ENCODE data around the gene DLG5.

Gene DLG5

DNA sequence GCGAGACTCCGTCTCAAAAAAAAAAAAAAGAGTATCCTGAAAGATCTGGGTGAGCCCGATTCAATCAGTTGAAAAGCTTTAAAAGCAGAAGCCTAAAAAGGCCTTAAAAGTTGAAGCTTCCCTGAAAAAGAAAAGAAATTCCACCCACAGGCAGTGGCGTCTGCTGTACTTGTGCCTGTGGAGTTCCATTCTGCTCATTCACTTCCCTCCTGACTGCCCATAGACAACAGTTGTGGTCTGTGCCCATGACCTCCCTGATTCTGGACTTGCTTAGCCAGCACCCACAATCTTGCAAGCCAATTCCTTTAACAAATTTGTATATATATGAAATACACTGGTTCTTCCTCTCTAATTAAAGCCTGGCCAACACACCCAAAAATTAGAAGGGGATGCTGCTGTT is 141.7 kb downstream of the DLG5 start:
- H3K27ac ChIP-seq: no peak overlapping the region
- ChIA-PET CTCF (interaction anchor here (1.2 kb wide), 1 partner anchor 619 kb away, joined by 3 read pairs; no protein-coding TSS in a partner anchor), POLR2A (ENCODE audit: low non-redundant PET) (no interaction called here)
- TF ChIP-seq, protein P1, sequence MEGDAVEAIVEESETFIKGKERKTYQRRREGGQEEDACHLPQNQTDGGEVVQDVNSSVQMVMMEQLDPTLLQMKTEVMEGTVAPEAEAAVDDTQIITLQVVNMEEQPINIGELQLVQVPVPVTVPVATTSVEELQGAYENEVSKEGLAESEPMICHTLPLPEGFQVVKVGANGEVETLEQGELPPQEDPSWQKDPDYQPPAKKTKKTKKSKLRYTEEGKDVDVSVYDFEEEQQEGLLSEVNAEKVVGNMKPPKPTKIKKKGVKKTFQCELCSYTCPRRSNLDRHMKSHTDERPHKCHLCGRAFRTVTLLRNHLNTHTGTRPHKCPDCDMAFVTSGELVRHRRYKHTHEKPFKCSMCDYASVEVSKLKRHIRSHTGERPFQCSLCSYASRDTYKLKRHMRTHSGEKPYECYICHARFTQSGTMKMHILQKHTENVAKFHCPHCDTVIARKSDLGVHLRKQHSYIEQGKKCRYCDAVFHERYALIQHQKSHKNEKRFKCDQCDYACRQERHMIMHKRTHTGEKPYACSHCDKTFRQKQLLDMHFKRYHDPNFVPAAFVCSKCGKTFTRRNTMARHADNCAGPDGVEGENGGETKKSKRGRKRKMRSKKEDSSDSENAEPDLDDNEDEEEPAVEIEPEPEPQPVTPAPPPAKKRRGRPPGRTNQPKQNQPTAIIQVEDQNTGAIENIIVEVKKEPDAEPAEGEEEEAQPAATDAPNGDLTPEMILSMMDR (conservative IDR thresholded peaks at IDR 0.05; ENCODE audit: low read depth): no peak
- DNase-seq (ENCODE audit: low spot score): no peak

DNA sequence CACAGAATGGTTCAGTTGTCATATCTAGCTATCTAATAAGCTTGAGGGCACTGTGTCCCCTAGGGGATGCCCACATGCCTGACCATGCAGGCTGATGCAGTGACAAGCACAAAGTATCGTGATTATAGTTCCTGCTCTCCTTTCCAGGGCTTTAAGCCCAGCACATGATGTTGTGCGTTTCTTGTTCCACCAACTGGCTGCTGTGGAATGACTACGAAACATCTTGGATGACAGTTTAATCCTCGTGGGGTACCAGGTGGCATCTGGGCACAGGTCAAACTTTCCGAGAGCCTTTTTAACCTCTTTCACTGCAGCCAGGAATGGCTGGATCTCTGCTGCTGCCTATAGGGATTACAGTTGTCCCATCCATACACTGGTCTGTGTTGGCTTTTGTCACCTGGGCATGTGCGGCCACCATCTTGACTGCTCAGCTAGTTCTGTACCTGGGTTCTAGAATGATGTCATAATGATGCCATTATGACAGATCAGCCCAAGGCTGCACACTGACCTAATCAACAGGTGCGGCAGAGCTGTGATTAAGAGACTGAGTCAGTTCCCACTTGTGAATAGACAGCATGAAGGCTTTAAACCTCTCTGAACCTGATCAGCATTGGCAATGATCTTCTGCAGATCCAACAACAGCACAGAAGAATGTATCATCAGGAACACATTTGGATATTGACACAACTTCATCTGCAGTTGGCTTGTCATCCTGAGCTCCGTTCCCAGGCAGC is 144.1 kb downstream of the DLG5 start:
- TF ChIP-seq, protein P1 (conservative IDR thresholded peaks at IDR 0.05; ENCODE audit: low read depth): no peak
- CTCF ChIA-PET: no interaction called here

DNA sequence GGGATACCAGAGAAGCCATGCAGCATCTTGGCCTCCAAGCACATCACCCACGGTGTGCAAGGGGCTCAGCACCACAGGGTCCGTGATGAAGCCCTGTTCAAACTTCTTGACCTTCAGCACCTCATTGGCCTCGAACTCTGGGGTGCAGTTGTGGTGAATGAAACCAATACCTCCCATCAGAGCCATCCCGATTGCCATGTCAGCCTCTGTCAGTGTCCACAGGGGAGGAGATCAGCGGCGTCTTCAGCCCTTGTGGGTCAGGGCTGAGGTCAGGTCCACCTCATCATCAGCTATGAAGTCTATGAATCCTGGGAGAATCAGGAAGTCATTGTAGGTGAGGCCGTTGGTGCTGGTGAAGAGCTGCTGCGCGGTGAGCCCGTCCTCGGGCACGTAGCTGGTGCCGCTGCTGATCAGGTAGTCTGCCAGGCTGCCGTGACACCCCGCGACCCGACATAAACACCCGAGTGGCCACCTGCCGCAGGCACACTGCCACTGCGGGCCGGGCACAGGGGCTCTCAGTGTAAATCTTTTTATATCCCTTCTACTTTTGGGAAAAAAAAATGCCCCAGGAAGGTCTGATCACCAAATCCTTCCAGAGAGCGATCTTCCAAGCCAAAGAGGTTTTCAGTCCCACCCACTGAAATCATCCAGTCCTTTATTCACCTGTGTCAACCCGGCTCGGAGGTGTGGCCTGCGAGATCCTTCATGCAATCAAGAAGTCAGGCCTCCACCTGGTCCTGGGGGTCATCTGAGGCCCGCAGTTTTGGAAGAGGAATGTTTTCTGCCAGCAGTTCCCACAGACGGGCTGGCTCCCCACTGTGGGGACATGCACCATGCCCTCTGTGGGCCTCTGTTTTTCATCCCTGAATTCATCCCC is 144.9 kb downstream of the DLG5 start:
- POLR2A ChIA-PET (ENCODE audit: low non-redundant PET): no interaction called here
- DNase-seq (ENCODE audit: low spot score): no peak
- TF ChIP-seq, protein P1 (conservative IDR thresholded peaks at IDR 0.05; ENCODE audit: low read depth): no peak
- H3K27ac ChIP-seq: no peak overlapping the region
- CTCF ChIA-PET: no interaction called here

More for the DNA sequence above, 144.1 kb downstream of the DLG5 start:
- POLR2A ChIA-PET (ENCODE audit: low non-redundant PET): no interaction called here
- DNase-seq (ENCODE audit: low spot score): no peak
- H3K27ac ChIP-seq: no peak overlapping the region

DNA sequence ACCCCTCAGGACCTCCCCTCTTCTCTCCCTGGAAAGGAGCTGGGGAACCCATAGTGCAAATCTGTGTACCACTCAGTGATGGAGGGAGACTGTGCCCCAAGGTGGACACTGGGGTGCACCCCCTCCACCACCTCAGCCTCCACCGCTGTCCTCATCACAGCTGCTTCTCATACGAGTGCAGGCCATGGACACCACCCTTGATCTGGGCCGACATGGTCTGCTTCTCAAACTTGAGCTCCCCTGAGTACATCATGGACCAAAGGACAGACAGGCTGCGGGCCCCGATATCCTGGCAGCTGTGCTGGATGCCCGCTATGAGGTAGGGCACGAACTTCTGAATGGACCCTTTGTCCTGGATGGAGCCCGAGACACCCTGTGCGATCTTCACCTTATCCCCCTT is 146.4 kb downstream of the DLG5 start:
- no peak overlapping the region for H3K27ac ChIP-seq
- POLR2A ChIA-PET (ENCODE audit: low non-redundant PET): no interaction called here
- DNase-seq (ENCODE audit: low spot score): no peak
- TF ChIP-seq, protein P1 (conservative IDR thresholded peaks at IDR 0.05; ENCODE audit: low read depth): no peak
- CTCF ChIA-PET: no interaction called here

DNA sequence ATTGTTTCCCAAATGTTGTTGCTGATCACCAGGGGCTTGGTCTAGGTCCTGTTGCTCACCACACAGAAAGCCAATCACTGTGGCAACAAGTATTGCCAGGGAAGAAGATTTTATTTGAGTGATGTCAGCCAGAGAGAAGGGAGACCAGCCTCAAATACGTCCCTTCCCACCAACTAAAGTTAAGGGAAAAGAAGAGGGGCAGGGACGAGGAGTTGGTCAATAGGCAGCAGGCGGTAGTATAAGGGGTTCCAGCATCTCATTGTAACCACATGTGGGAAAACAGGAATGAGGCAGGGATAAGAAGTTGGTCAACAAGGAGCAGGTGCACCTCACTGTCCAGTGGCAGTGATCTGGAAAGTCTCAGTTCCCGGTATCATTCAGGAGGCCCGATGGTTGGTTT is 150.1 kb downstream of the DLG5 start:
- ChIA-PET CTCF (no interaction called here), POLR2A (ENCODE audit: low non-redundant PET) (no interaction called here)
- DNase-seq (ENCODE audit: low spot score): no peak
- H3K27ac ChIP-seq: no peak overlapping the region
- TF ChIP-seq, protein P1 (conservative IDR thresholded peaks at IDR 0.05; ENCODE audit: low read depth): no peak

DNA sequence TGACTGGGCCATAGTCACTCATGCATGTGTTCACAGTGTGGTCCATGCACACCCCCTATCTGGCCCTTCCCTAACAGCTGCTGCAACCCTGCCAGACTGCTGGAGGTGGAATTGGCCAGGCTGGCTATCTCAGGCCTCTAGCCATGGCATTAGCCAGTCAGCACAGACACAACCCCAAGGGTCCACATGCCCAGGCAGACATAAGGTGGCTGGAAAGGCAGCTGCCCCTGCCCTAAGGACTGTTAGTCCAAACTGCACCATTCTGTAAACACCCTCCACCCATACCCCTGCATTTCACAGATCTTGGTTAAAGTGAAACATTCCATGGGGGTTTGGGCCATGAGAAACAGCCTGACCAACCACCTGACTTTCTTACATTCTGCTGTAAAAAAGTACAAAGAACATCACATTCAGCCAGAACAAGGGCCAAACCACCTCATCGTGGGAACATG is 151.6 kb downstream of the DLG5 start:
- TF ChIP-seq, protein P1 (conservative IDR thresholded peaks at IDR 0.05; ENCODE audit: low read depth): no peak
- H3K27ac ChIP-seq: peak overlapping the region; percentile 11; the same call in 1 of the 2 replicates
- DNase-seq (ENCODE audit: low spot score): no peak
- CTCF ChIA-PET: interaction anchor here (0.5 to 1.1 kb wide), 3 partner anchors 10 to 601 kb away, joined by 3 to 4 read pairs (median 4); no protein-coding TSS in a partner anchor
- POLR2A ChIA-PET (ENCODE audit: low non-redundant PET): no interaction called here
